Measurements from ENCODE around the gene NDUFS8. TPM values are rescaled to one million over a fixed set of nuclear protein-coding genes. Genes with fewer than 3 reads are reported as not detected.

The NDUFS8 gene
- total and polyA plus RNA-seq, 2 of the 13 experiments (the other 11 are each of a cell fraction or from before 2014, with no cell fraction given), result 96.7 to 158 TPM

GRCh38 chr11:67998150-67999045 is 32.1 kb upstream of the NDUFS8 start:
- ChIA-PET CTCF (ENCODE audit: low intra/inter-chr PET ratio, low total read pairs) (no interaction called here), POLR2A (interaction anchor here (1.5 kb wide), 1 partner anchor 12 kb away, joined by 3 read pairs; the partner anchor contains the start of gene ALDH3B1)
- DNase-seq (ENCODE audit: low spot score), result no peak
- H3K27ac ChIP-seq (ENCODE audit: extremely low read length, insufficient read depth, low read length), result no peak overlapping the region
- H3K9ac ChIP-seq (ENCODE audit: insufficient read depth, low read depth, low read length), result no peak overlapping the region
- peak; percentile 66; the same call in 1 of the 2 replicates for TF ChIP-seq ZNF121 (CRISPR knock-in tag; IDR thresholded peaks at IDR 0.05)
- TF ChIP-seq SPEN (CRISPR knock-in tag; IDR thresholded peaks at IDR 0.05; ENCODE audit: low read depth), result no peak
- BruUV-seq (replicated peaks), result no TSS peak
- 95% methylated on average over 9 of the region's 9 CpGs for WGBS (ENCODE audit: low lambda C conversion rate)
- H3K4me1 ChIP-seq (ENCODE audit: insufficient read depth, low read length), result peaks cover 18% of the 10 kb centered on the region
- no peaks in the 10 kb centered on the region for H3K36me3 ChIP-seq (replicated peaks in 1 of 2; ENCODE audit: control insufficient read depth in 1 of 2, insufficient read depth in 2 of 2, low read length in 2 of 2)
- FAIRE-seq, result no peak
- no peak overlapping the region for H3K4me2 ChIP-seq (ENCODE audit: low read depth, low read length)
- in situ Hi-C loops (cut with HindIII; ENCODE audit: extremely low pct_ligation_motif_present, low pct_unique_long_range_greater_than_20kb), result no loop called here
- no peaks in the 10 kb centered on the region for H3K9me3 ChIP-seq (ENCODE audit: low read length)
- no peak overlapping the region for H2AFZ ChIP-seq (ENCODE audit: low read length)
- H3K79me2 ChIP-seq (ENCODE audit: insufficient read depth, low read length), result no peaks in the 10 kb centered on the region
- intact Hi-C loops (cut with micrococcal nuclease; ENCODE audit: unreplicated experiment), result no loop called here
- no peaks in the 10 kb centered on the region for H4K20me1 ChIP-seq (ENCODE audit: insufficient read depth, low read length)
- H3K4me3 ChIP-seq (replicated peaks in 1 of 3; ENCODE audit: insufficient read depth in 1 of 3, low read depth in 2 of 3, low read length in 3 of 3), result no peak overlapping the region
- H3K27me3 ChIP-seq (ENCODE audit: control insufficient read depth in 1 of 2, insufficient read depth in 2 of 2, low read length in 2 of 2), result no peaks in the 10 kb centered on the region
- no peak for ATAC-seq

GRCh38 chr11:67999201-67999629 is 31.3 kb upstream of the NDUFS8 start:
- H2AFZ ChIP-seq (ENCODE audit: low read length), result no peak overlapping the region
- H3K4me3 ChIP-seq (replicated peaks in 1 of 3; ENCODE audit: insufficient read depth in 1 of 3, low read depth in 2 of 3, low read length in 3 of 3), result no peak overlapping the region
- no peaks in the 10 kb centered on the region for H3K27me3 ChIP-seq (ENCODE audit: control insufficient read depth in 1 of 2, insufficient read depth in 2 of 2, low read length in 2 of 2)
- no peak overlapping the region for H3K9ac ChIP-seq (ENCODE audit: insufficient read depth, low read depth, low read length)
- H3K36me3 ChIP-seq (replicated peaks in 1 of 2; ENCODE audit: control insufficient read depth in 1 of 2, insufficient read depth in 2 of 2, low read length in 2 of 2), result no peaks in the 10 kb centered on the region
- no peak overlapping the region for H3K27ac ChIP-seq (ENCODE audit: extremely low read length, insufficient read depth, low read length)
- FAIRE-seq (no peak), DNase-seq (ENCODE audit: low spot score) (no peak), ATAC-seq (no peak)
- no peaks in the 10 kb centered on the region for H3K79me2 ChIP-seq (ENCODE audit: insufficient read depth, low read length)
- no peak overlapping the region for H3K4me2 ChIP-seq (ENCODE audit: low read depth, low read length)
- intact Hi-C loops (cut with micrococcal nuclease; ENCODE audit: unreplicated experiment) (no loop called here), in situ Hi-C loops (cut with HindIII; ENCODE audit: extremely low pct_ligation_motif_present, low pct_unique_long_range_greater_than_20kb) (no loop called here)
- 100% methylated on average over 13 of the region's 13 CpGs for WGBS (ENCODE audit: low lambda C conversion rate)
- H3K9me3 ChIP-seq (ENCODE audit: low read length), result no peaks in the 10 kb centered on the region
- no TSS peak for BruUV-seq (replicated peaks)
- ChIA-PET CTCF (ENCODE audit: low intra/inter-chr PET ratio, low total read pairs) (no interaction called here), POLR2A (interaction anchor here (1.5 kb wide), 1 partner anchor 11 kb away, joined by 3 read pairs; the partner anchor contains the start of gene ALDH3B1)
- peaks cover 21% of the 10 kb centered on the region for H3K4me1 ChIP-seq (ENCODE audit: insufficient read depth, low read length)
- H4K20me1 ChIP-seq (ENCODE audit: insufficient read depth, low read length), result no peaks in the 10 kb centered on the region
- TF ChIP-seq NCOA2 (CRISPR knock-in tag; IDR thresholded peaks at IDR 0.05) (no peak), HMG20A (CRISPR knock-in tag; IDR thresholded peaks at IDR 0.05; ENCODE audit: borderline replicate concordance) (no peak), ONECUT2 (CRISPR knock-in tag; IDR thresholded peaks at IDR 0.05) (no peak), ZHX2 (IDR thresholded peaks at IDR 0.05; ENCODE audit: low read depth) (no peak), ZHX2 (CRISPR knock-in tag; IDR thresholded peaks at IDR 0.05; ENCODE audit: borderline replicate concordance) (no peak)
